Measurements from ENCODE around the gene TNRC18. TPM values are rescaled to one million over a fixed set of nuclear protein-coding genes. Genes with fewer than 3 reads are reported as not detected.

Gene TNRC18
- total and polyA plus RNA-seq, 2 of the 8 experiments (the other 6 are each of a cell fraction or from before 2014, with no cell fraction given) = 1.7 to 8.6 TPM

DNA sequence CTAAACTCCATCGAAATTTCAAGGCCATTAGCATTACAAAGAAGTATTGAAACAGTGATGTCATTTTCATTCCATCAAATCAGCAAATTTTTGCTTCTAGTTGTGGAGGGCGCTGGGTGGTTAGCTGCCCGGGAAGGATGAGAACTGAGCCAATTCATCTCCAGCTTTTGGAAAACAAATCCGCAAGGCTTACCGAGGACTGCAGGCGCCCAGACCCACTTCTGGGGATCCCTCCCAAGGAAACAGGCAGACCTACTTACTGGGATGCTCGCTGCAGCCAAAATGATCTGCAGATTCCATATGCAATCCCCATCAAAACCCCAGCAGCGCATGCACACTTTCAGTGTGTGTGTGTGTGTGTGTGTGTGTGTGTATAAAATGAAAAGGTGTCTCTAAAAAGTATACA, 19.2 kb downstream of the TNRC18 start:
- Histone ChIP-seq H3K23me2 (ENCODE audit: low read depth, low read length) (peaks cover 5% of the 10 kb centered on the region), H3K4ac (replicated peaks; ENCODE audit: insufficient read length, low read depth, low read length) (no peak overlapping the region), H3K9me3 (ENCODE audit: insufficient read depth in 2 of 2, low read depth in 1 of 2, low read length in 1 of 2) (0 out of 4 replicates have a peak, but pooled peaks cover 0 to 2% of the 10 kb centered on the region in 2 experiments), H2BK12ac (ENCODE audit: low read depth, low read length) (no peak overlapping the region), H3K27ac (ENCODE audit: low read depth, low read length) (no peak overlapping the region), H4K91ac (replicated peaks; ENCODE audit: insufficient read length, low read length) (no peak overlapping the region), H3K56ac (replicated peaks; ENCODE audit: insufficient read length, low read depth, low read length) (no peak overlapping the region), H3K79me1 (ENCODE audit: low read depth, low read length) (no peaks in the 10 kb centered on the region), H4K5ac (ENCODE audit: insufficient read length, low read depth, low read length) (no peak overlapping the region), H3K4me3 (ENCODE audit: extremely low read depth in 1 of 4, insufficient read depth in 2 of 4, low read depth in 3 of 4, low read length in 4 of 4) (no peak overlapping the region), H2BK20ac (ENCODE audit: low read length) (no peak overlapping the region), H3K23ac (ENCODE audit: insufficient read length) (no peak overlapping the region), H3K14ac (ENCODE audit: insufficient read length) (no peak overlapping the region), H3K18ac (ENCODE audit: extremely low read depth, low read length) (no peak overlapping the region), H2BK120ac (replicated peaks; ENCODE audit: low read depth, low read length) (no peak overlapping the region), H2AK5ac (ENCODE audit: low read depth, low read length) (no peak overlapping the region), H3K4me1 (replicated peaks in 1 of 4; ENCODE audit: control insufficient read depth in 3 of 4, insufficient read depth in 4 of 4, low read length in 3 of 4) (peaks cover 5 to 14% (median 13%) of the 10 kb centered on the region in 4 experiments), H4K20me1 (replicated peaks in 1 of 2; ENCODE audit: control insufficient read depth in 1 of 2, insufficient read depth in 2 of 2, low read length in 2 of 2) (peaks cover 0 to 8% of the 10 kb centered on the region in 2 experiments), H4K8ac (ENCODE audit: extremely low read depth, insufficient read depth, low read length) (no peak overlapping the region), H2AFZ (ENCODE audit: low read length) (no peak overlapping the region), H3K27me3 (replicated peaks in 1 of 4; ENCODE audit: control insufficient read depth in 3 of 4, extremely low read depth in 1 of 4, insufficient read depth in 3 of 4, low read length in 3 of 4) (peaks cover 5 to 23% (median 19%) of the 10 kb centered on the region in 4 experiments), H3K4me2 (ENCODE audit: insufficient read depth in 1 of 2, low read depth in 2 of 2, low read length in 2 of 2) (no peak overlapping the region), H2BK5ac (ENCODE audit: low read depth, low read length) (no peak overlapping the region), H2BK15ac (ENCODE audit: low read length) (no peak overlapping the region), H3K36me3 (ENCODE audit: control insufficient read depth in 2 of 4, insufficient read depth in 4 of 4, low read length in 3 of 4) (no peaks in the 10 kb centered on the region), H3K9ac (replicated peaks in 1 of 4; ENCODE audit: extremely low read depth in 1 of 4, low read depth in 3 of 4, low read length in 3 of 4) (no peak overlapping the region), H3K79me2 (ENCODE audit: control insufficient read depth in 1 of 2, insufficient read depth in 2 of 2, low read length in 2 of 2) (no peaks in the 10 kb centered on the region)
- POLR2A ChIA-PET (ENCODE audit: partially characterized antibody) = interaction anchor here (0.6 to 1.6 kb wide), 3 partner anchors 24 to 197 kb away, joined by 3 to 4 read pairs (median 4); no protein-coding TSS in a partner anchor
- FAIRE-seq (no peak), DNase-seq (ENCODE audit: low read depth in 1 of 2, low spot score in 2 of 2) (no peak)
- CTCF ChIA-PET (ENCODE audit: partially characterized antibody) = interaction anchor here (0.7 to 1.8 kb wide), 6 partner anchors 10 to 74 kb away, joined by 3 to 5 read pairs (median 4); no protein-coding TSS in a partner anchor
- WGBS, 2 experiments (ENCODE audit: extremely low coverage in 1 of 2, insufficient coverage in 1 of 2, insufficient read length in 1 of 2, insufficient replicate concordance in 2 of 2, low coverage in 1 of 2, low lambda C conversion rate in 2 of 2, missing lambda C conversion rate in 1 of 2) = 72% methylated on average over 8 of the region's 8 CpGs; no CpG with 5 or more reads in 1 of the 2 experiments
- TF ChIP-seq, protein P1, sequence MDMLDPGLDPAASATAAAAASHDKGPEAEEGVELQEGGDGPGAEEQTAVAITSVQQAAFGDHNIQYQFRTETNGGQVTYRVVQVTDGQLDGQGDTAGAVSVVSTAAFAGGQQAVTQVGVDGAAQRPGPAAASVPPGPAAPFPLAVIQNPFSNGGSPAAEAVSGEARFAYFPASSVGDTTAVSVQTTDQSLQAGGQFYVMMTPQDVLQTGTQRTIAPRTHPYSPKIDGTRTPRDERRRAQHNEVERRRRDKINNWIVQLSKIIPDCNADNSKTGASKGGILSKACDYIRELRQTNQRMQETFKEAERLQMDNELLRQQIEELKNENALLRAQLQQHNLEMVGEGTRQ (IDR thresholded peaks at IDR 0.05; ENCODE audit: low read length) = no peak
- TF ChIP-seq ASH2L (IDR thresholded peaks at IDR 0.05; ENCODE audit: low read length) (no peak), CREB1 (IDR thresholded peaks at IDR 0.05) (no peak), CBX8 (IDR thresholded peaks at IDR 0.05; ENCODE audit: borderline replicate concordance, low read depth, low read length) (no peak), EP300 (IDR thresholded peaks at IDR 0.05; ENCODE audit: borderline replicate concordance in 1 of 2, low read depth in 2 of 2, low read length in 2 of 2) (no peak), POLR2A (IDR thresholded peaks at IDR 0.05; ENCODE audit: control extremely low read depth in 1 of 2, low read depth in 2 of 2, low read length in 2 of 2) (no peak), GABPA (IDR thresholded peaks at IDR 0.05; ENCODE audit: borderline replicate concordance, insufficient read depth, low read length) (no peak), RBBP5 (IDR thresholded peaks at IDR 0.05; ENCODE audit: borderline replicate concordance, low read depth, low read length) (no peak), SAP30 (IDR thresholded peaks at IDR 0.05; ENCODE audit: insufficient read depth, insufficient replicate concordance, low read length) (no peak), SRF (IDR thresholded peaks at IDR 0.05; ENCODE audit: low read depth, low read length) (no peak), HDAC6 (IDR thresholded peaks at IDR 0.05; ENCODE audit: low read depth, low read length) (no peak)
